ENCODE data around the gene DEPDC4. TPM values are rescaled to one million over a fixed set of nuclear protein-coding genes. Genes with fewer than 3 reads are reported as not detected.
"Not testable (repeated sequence)": the region's sequence is repeated elsewhere in the genome, so short reads cannot be mapped to it uniquely, and the experiment has no call there.

The DEPDC4 gene
- polyA plus RNA-seq (1.2 TPM in 1 of 2 replicates, not detected in the other), polyA minus RNA-seq (0.93 and 1.2 TPM in 2 replicates)

- H3K9me2 ChIP-seq (ENCODE audit: insufficient read depth, low read length) = no peaks in the 10 kb centered on the region
- H3K27me3 ChIP-seq (ENCODE audit: insufficient read depth, low read depth, low read length) = no peaks in the 10 kb centered on the region
- no peaks in the 10 kb centered on the region for H3F3A ChIP-seq (ENCODE audit: insufficient read depth, low read length, poor library complexity, severe bottlenecking)
- no peaks in the 10 kb centered on the region for H3K9me3 ChIP-seq (ENCODE audit: low read length)
- peaks cover 46% of the 10 kb centered on the region for H3K79me2 ChIP-seq (replicated peaks; ENCODE audit: insufficient read depth, low read length)
- H4K20me1 ChIP-seq (ENCODE audit: insufficient read depth) = peaks cover 4% of the 10 kb centered on the region
- H3K4me3 ChIP-seq (ENCODE audit: low read length) = peak within 1 kb of the TSS; percentile 92
- TF ChIP-seq EP300 (conservative IDR thresholded peaks at IDR 0.05; ENCODE audit: poor library complexity, severe bottlenecking) (no peak), REST (IDR thresholded peaks at IDR 0.05; ENCODE audit: borderline replicate concordance) (peak; percentile 73), MXI1 (conservative IDR thresholded peaks at IDR 0.05; ENCODE audit: poor library complexity, severe bottlenecking) (peak; percentile 70), POLR2AphosphoS5 (IDR thresholded peaks at IDR 0.05) (peak; percentile 93), TAF1 (IDR thresholded peaks at IDR 0.05; ENCODE audit: low read depth) (peak; percentile 58)
- peak within 1 kb of the TSS; percentile 95 for H3K27ac ChIP-seq (ENCODE audit: low read length)
- no peaks in the 10 kb centered on the region for H3K36me3 ChIP-seq (ENCODE audit: insufficient read depth, low read length)
- H3K4me2 ChIP-seq (ENCODE audit: low read length) = peak within 1 kb of the TSS; percentile 98
- H2AFZ ChIP-seq (ENCODE audit: low read depth, low read length) = peak within 1 kb of the TSS; percentile 95
- peak within 1 kb of the TSS; percentile 96 for H3K9ac ChIP-seq (ENCODE audit: low read length)
Measured at GRCh38 chr12:100266835-100267602, at the start of gene DEPDC4, which contains the start of gene SCYL2. Gene DEPDC4 (minus strand): TSS chr12:100267079. CDS start chr12:100267076, 3 bp downstream. Gene SCYL2 (plus strand): TSS chr12:100267177. CDS start chr12:100282971, 15,794 bp downstream.

GRCh38 chr12:100311317-100311716, 44.4 kb upstream of the DEPDC4 start:
- no peaks in the 10 kb centered on the region for H4K20me1 ChIP-seq (ENCODE audit: insufficient read depth)
- no peak overlapping the region for H3K4me2 ChIP-seq (ENCODE audit: low read length)
- H3K27me3 ChIP-seq (ENCODE audit: insufficient read depth, low read depth, low read length) = no peaks in the 10 kb centered on the region
- H3K9me3 ChIP-seq (ENCODE audit: low read length) = no peaks in the 10 kb centered on the region
- no peak overlapping the region for H2AFZ ChIP-seq (ENCODE audit: low read depth, low read length)
- no peak overlapping the region for H3K9ac ChIP-seq (ENCODE audit: low read length)
- peaks cover 21% of the 10 kb centered on the region for H3K36me3 ChIP-seq (ENCODE audit: insufficient read depth, low read length)
- H3K9me2 ChIP-seq (ENCODE audit: insufficient read depth, low read length) = no peaks in the 10 kb centered on the region
- H3F3A ChIP-seq (ENCODE audit: insufficient read depth, low read length, poor library complexity, severe bottlenecking) = no peaks in the 10 kb centered on the region
- no peak overlapping the region for H3K4me3 ChIP-seq (ENCODE audit: low read length)
- TF ChIP-seq EP300 (conservative IDR thresholded peaks at IDR 0.05; ENCODE audit: poor library complexity, severe bottlenecking) (no peak), RAD21 (conservative IDR thresholded peaks at IDR 0.05) (no peak), POLR2AphosphoS5 (IDR thresholded peaks at IDR 0.05) (no peak), CTCF (IDR thresholded peaks at IDR 0.05; ENCODE audit: poor library complexity, severe bottlenecking) (no peak), SMC3 (conservative IDR thresholded peaks at IDR 0.05; ENCODE audit: poor library complexity) (no peak), EZH2 (IDR thresholded peaks at IDR 0.05; ENCODE audit: borderline replicate concordance, insufficient read depth, low read length, poor library complexity, severe bottlenecking) (no peak), REST (IDR thresholded peaks at IDR 0.05; ENCODE audit: borderline replicate concordance) (no peak), TAF1 (IDR thresholded peaks at IDR 0.05; ENCODE audit: low read depth) (no peak), MXI1 (conservative IDR thresholded peaks at IDR 0.05; ENCODE audit: poor library complexity, severe bottlenecking) (no peak)
- H3K27ac ChIP-seq (ENCODE audit: low read length) = no peak overlapping the region
- H3K79me2 ChIP-seq (replicated peaks; ENCODE audit: insufficient read depth, low read length) = no peaks in the 10 kb centered on the region

GRCh38 chr12:100308138-100308537, 41.3 kb upstream of the DEPDC4 start:
- H3F3A ChIP-seq (ENCODE audit: insufficient read depth, low read length, poor library complexity, severe bottlenecking); H3K79me2 ChIP-seq (replicated peaks; ENCODE audit: insufficient read depth, low read length); H3K27me3 ChIP-seq (ENCODE audit: insufficient read depth, low read depth, low read length); H3K4me2 ChIP-seq (ENCODE audit: low read length); H3K27ac ChIP-seq (ENCODE audit: low read length); H3K9ac ChIP-seq (ENCODE audit: low read length); H3K4me3 ChIP-seq (ENCODE audit: low read length); H2AFZ ChIP-seq (ENCODE audit: low read depth, low read length); H3K9me2 ChIP-seq (ENCODE audit: insufficient read depth, low read length); H3K9me3 ChIP-seq (ENCODE audit: low read length); H4K20me1 ChIP-seq (ENCODE audit: insufficient read depth): not testable (repeated sequence)
- H3K36me3 ChIP-seq (ENCODE audit: insufficient read depth, low read length) = peaks cover 25% of the 10 kb centered on the region

Measured in neural cell (in vitro differentiated cells).